Measurements from ENCODE around the gene ADAMTS9. TPM values are rescaled to one million over a fixed set of nuclear protein-coding genes. Genes with fewer than 3 reads are reported as not detected.

Gene ADAMTS9
- total RNA-seq, 1 experiment from 2014 or later = 0.46 TPM

- Histone ChIP-seq H3T11ph (ENCODE audit: low read length) (no peak overlapping the region), H3K4me1 (ENCODE audit: insufficient read depth, low read length) (no peaks in the 10 kb centered on the region), H4K5ac (ENCODE audit: insufficient read length, low read depth, low read length) (no peak overlapping the region), H2BK120ac (ENCODE audit: low read depth, low read length, poor library complexity, severe bottlenecking) (no peak overlapping the region), H2AK5ac (ENCODE audit: insufficient read length, low read length) (no peak overlapping the region), H2BK12ac (ENCODE audit: insufficient read length, low read depth, low read length) (no peak overlapping the region), H3K9ac (ENCODE audit: extremely low read depth, insufficient read length, low read length) (no peak overlapping the region), H2BK15ac (ENCODE audit: low read depth, low read length) (no peak overlapping the region), H2BK20ac (ENCODE audit: low read depth, low read length, poor library complexity, severe bottlenecking) (no peak overlapping the region), H3K27ac (ENCODE audit: insufficient read length, low read depth, low read length) (no peak overlapping the region), H3K27me3 (ENCODE audit: insufficient read depth, low read length) (no peaks in the 10 kb centered on the region), H3K4me2 (ENCODE audit: insufficient read depth, insufficient read length, low read length) (no peak overlapping the region), H4K20me1 (ENCODE audit: control insufficient read depth, insufficient read depth, insufficient read length) (no peaks in the 10 kb centered on the region), H2BK5ac (ENCODE audit: insufficient read length, low read length) (no peak overlapping the region), H3K79me1 (ENCODE audit: insufficient read depth, low read depth, low read length, poor library complexity, severe bottlenecking) (no peaks in the 10 kb centered on the region), H3K79me2 (ENCODE audit: insufficient read depth, low read length) (no peaks in the 10 kb centered on the region), H3K23me2 (ENCODE audit: insufficient read length, low read depth, low read length, poor library complexity, severe bottlenecking) (no peaks in the 10 kb centered on the region), H3K18ac (ENCODE audit: insufficient read length, low read depth, low read length) (no peak overlapping the region), H4K91ac (ENCODE audit: insufficient read length, low read depth, low read length) (no peak overlapping the region), H4K8ac (replicated peaks; ENCODE audit: insufficient read length, low read depth, low read length) (no peak overlapping the region), H2AFZ (ENCODE audit: low read length) (no peak overlapping the region), H3K23ac (ENCODE audit: insufficient read length, low read depth, low read length) (no peak overlapping the region), H3K14ac (ENCODE audit: insufficient read depth, low read length) (no peak overlapping the region), H3K56ac (ENCODE audit: insufficient read length, low read depth, low read length) (no peak overlapping the region), H3K4ac (ENCODE audit: low read depth, low read length) (no peak overlapping the region), H3K9me3 (ENCODE audit: control insufficient read depth, low read depth, low read length) (no peaks in the 10 kb centered on the region)
- H3K36me3 Mint-ChIP-seq (ENCODE audit: insufficient read depth in 1 of 3, low read depth in 3 of 3) = peaks cover 0 to 7% (median 2%) of the 10 kb centered on the region in 3 experiments; a peak in 4 of 7 replicates
- peaks cover 2 to 3% of the 10 kb centered on the region in 2 experiments; a peak in 1 of 5 replicates for H3K9me3 Mint-ChIP-seq
- no CpG with 5 or more reads among the region's 8 CpGs for WGBS (ENCODE audit: extremely low coverage, insufficient read length, low lambda C conversion rate)
- no peak overlapping the region for H3K27ac Mint-ChIP-seq
- H3K4me3 Mint-ChIP-seq = no peak overlapping the region
- DNase-seq = no peak
- peaks cover 6% of the 10 kb centered on the region in 2 experiments; a peak in 2 of 4 replicates for H3K4me1 Mint-ChIP-seq
- H3K27me3 Mint-ChIP-seq (ENCODE audit: low read depth) = no peaks in the 10 kb centered on the region; the same call in 1 of the 2 replicates
- TF ChIP-seq CTCF (conservative IDR thresholded peaks at IDR 0.05) = no peak
Measured at GRCh38 chr3:64621275-64621674, 66.5 kb downstream of the ADAMTS9 start.
